Measurements from ENCODE around the gene NEK4. TPM values are rescaled to one million over a fixed set of nuclear protein-coding genes. Genes with fewer than 3 reads are reported as not detected.

The NEK4 gene
- total and polyA plus RNA-seq, 10 of the 15 experiments (the other 5 are each of a cell fraction or from before 2014, with no cell fraction given) = 7.0 to 29.1 (median 16.4) TPM

GRCh38 chr3:52773361-52774065 is 2.8 kb upstream of the NEK4 start:
- ChIA-PET CTCF (no interaction called here), SMC1A (ENCODE audit: uncharacterized antibody, unreplicated experiment) (interaction anchor here (0.7 kb wide), 1 partner anchor 344 kb away, joined by 3 read pairs; no protein-coding TSS in a partner anchor), POLR2A (interaction anchor here (0.7 kb wide), 1 partner anchor 65 kb away, joined by 7 read pairs; no protein-coding TSS in a partner anchor), RAD21 (ENCODE audit: unreplicated experiment) (no interaction called here)
- Histone ChIP-seq H3K9ac (ENCODE audit: control insufficient read depth, insufficient read depth, low read length) (no peak overlapping the region), H3K79me2 (ENCODE audit: control insufficient read depth, insufficient read depth, low read length) (peaks cover 9% of the 10 kb centered on the region), H3K27me3 (replicated peaks in 1 of 2; ENCODE audit: control insufficient read depth in 2 of 2, insufficient read depth in 2 of 2, low read length in 1 of 2) (no peaks in the 10 kb centered on the region), H3K36me3 (ENCODE audit: control insufficient read depth in 2 of 2, insufficient read depth in 2 of 2, low read length in 1 of 2) (no peaks in the 10 kb centered on the region), H3K27ac (ENCODE audit: control insufficient read depth, insufficient read depth) (no peak overlapping the region), H3K9me3 (replicated peaks; ENCODE audit: control insufficient read depth, insufficient read depth, low read length) (no peaks in the 10 kb centered on the region), H2AFZ (ENCODE audit: control insufficient read depth, low read depth, low read length) (no peak overlapping the region), H4K20me1 (ENCODE audit: control insufficient read depth, insufficient read depth) (no peaks in the 10 kb centered on the region), H3K4me2 (ENCODE audit: control insufficient read depth, insufficient read depth) (no peak overlapping the region), H3K4me1 (ENCODE audit: control insufficient read depth, insufficient read depth, low read length) (peaks cover 4% of the 10 kb centered on the region), H3K4me3 (no peak overlapping the region)
- no peak for FAIRE-seq
- no TSS peak for BruUV-seq (replicated peaks)
- intact Hi-C loops (cut with micrococcal nuclease; ENCODE audit: unreplicated experiment) = no loop called here
- ATAC-seq = no peak
- TF ChIP-seq ZNF622 (IDR thresholded peaks at IDR 0.05) (no peak), RELB (IDR thresholded peaks at IDR 0.05; ENCODE audit: low read depth) (no peak), RBBP5 (conservative IDR thresholded peaks at IDR 0.05) (no peak), TAF1 (IDR thresholded peaks at IDR 0.05; ENCODE audit: borderline replicate concordance, low read depth, low read length) (no peak), ZZZ3 (IDR thresholded peaks at IDR 0.05; ENCODE audit: control insufficient read depth, insufficient read length, low read depth) (no peak), E2F8 (IDR thresholded peaks at IDR 0.05; ENCODE audit: low read depth, partially characterized antibody) (no peak), PKNOX1 (IDR thresholded peaks at IDR 0.05) (no peak), BRCA1 (IDR thresholded peaks at IDR 0.05; ENCODE audit: low read depth, low read length) (no peak), POLR2AphosphoS5 (IDR thresholded peaks at IDR 0.05; ENCODE audit: low read length) (no peak), BCL11A (IDR thresholded peaks at IDR 0.05; ENCODE audit: low read depth, low read length) (no peak)
- WGBS (ENCODE audit: insufficient coverage, insufficient replicate concordance, low lambda C conversion rate, missing lambda C conversion rate) = 88% methylated on average over 13 of the region's 13 CpGs
- in situ Hi-C loops (cut with MboI) = no loop called here
- DNase-seq (ENCODE audit: low read depth, low spot score) = no peak

Data from GM12878 (cell line).